DOHH2 (cell line): ENCODE data around the gene PIP4K2A.
"Not testable (repeated sequence)": the region's sequence is repeated elsewhere in the genome, so short reads cannot be mapped to it uniquely, and the experiment has no call there.

ENCODE experiments used
- H3F3A ChIP-seq: fragments of 200-600 bp; sonication (generic), shearing (Covaris generic); 2 replicates; pipeline ENCODE4 v1.6.0; 2016; ENCODE audit warnings: antibody characterized with exemption, mild to moderate bottlenecking; ENCODE audit not compliant: control insufficient read depth, insufficient read depth
- H3K27ac ChIP-seq: fragments of 200-600 bp; sonication (generic); 2 replicates; pipeline ENCODE4 v1.5.1; 2014; ENCODE audit warnings: low read depth, mild to moderate bottlenecking, low read length, moderate library complexity
- H3K27me3 ChIP-seq: fragments of 200-600 bp; sonication (generic); 2 replicates; pipeline ENCODE4 v1.6.1; 2014; ENCODE audit warnings: mild to moderate bottlenecking, low read length, mixed read lengths; ENCODE audit not compliant: control insufficient read depth
- H3K36me3 ChIP-seq: fragments of 200-600 bp; sonication (generic); 2 replicates; pipeline ENCODE4 v1.6.1; 2014; ENCODE audit warnings: mild to moderate bottlenecking, low read length, moderate library complexity, mixed read lengths; ENCODE audit not compliant: control insufficient read depth
- H3K4me1 ChIP-seq: fragments of 200-600 bp; sonication (generic); 2 replicates; pipeline ENCODE4 v1.6.1; 2014; ENCODE audit warnings: mild to moderate bottlenecking, low read length, mixed read lengths; ENCODE audit not compliant: control insufficient read depth
- H3K4me2 ChIP-seq: fragments of 200-600 bp; sonication (generic); 2 replicates; pipeline ENCODE4 v1.6.0; 2014; ENCODE audit warnings: mild to moderate bottlenecking, low read length, moderate library complexity
- H3K4me3 ChIP-seq: fragments of 200-600 bp; sonication (generic); 2 replicates; pipeline ENCODE4 v1.5.1; 2014; ENCODE audit warnings: mild to moderate bottlenecking, low read length, mixed read lengths
- H3K79me2 ChIP-seq: fragments of 200-600 bp; sonication (generic); 2 replicates; pipeline ENCODE4 v1.6.1; 2014; ENCODE audit warnings: mild to moderate bottlenecking, low read length, mixed read lengths; ENCODE audit not compliant: control insufficient read depth
- H3K9me2 ChIP-seq: fragments of 200-600 bp; sonication (generic); replicated peaks from 2 replicates; pipeline ENCODE4 v1.6.1; 2014; ENCODE audit warnings: mild to moderate bottlenecking, low read length, mixed read lengths; ENCODE audit not compliant: control insufficient read depth
- H3K9me3 ChIP-seq: fragments of 200-600 bp; sonication (generic); 2 replicates; pipeline ENCODE4 v1.6.1; 2014; ENCODE audit warnings: antibody characterized with exemption, low read length, mixed read lengths; ENCODE audit not compliant: control insufficient read depth, insufficient read depth
- H4K20me1 ChIP-seq: fragments of 200-600 bp; sonication (generic); 2 replicates; pipeline ENCODE4 v1.6.0; 2014; ENCODE audit warnings: low read depth, mild to moderate bottlenecking, antibody characterized with exemption, low read length, moderate library complexity; ENCODE audit not compliant: control insufficient read depth, insufficient read depth
- EZH2phosphoT487 ChIP-seq: fragments of 200-600 bp; sonication (generic); IDR thresholded peaks from 2 replicates; pipeline ENCODE4 v1.6.1; 2017; ENCODE audit warnings: borderline replicate concordance, mild to moderate bottlenecking, antibody characterized with exemption, low read length, moderate library complexity, mixed read lengths
- TF ChIP-seq, protein P1 (sequence below): fragments of 200-600 bp; sonication (generic); IDR thresholded peaks from one replicate; pipeline ENCODE4 v1.5.1; 2014; ENCODE audit warnings: antibody characterized with exemption, mild to moderate bottlenecking, low read depth, low read length; ENCODE audit not compliant: poor library complexity, severe bottlenecking

The PIP4K2A gene

DNA sequence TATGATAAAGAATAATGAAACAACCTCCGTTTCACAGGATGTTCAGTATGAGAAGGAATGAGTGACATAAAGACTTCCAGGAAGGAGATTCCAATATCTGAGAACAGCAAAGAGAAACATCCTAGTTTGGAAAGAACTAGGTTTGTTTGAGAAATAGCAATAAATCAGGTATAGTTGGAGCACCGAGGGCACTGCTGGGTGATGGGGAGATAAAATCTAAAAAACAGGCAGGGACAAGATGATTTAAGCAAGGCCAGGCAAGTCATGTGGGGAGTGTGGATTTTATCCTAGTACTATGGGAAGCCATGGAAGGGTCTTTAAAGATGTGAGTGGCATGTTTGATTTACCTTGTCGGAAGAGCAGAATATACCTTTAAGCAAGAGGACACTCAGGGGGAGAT is 199.4 kb downstream of the PIP4K2A start:
- no peaks in the 10 kb centered on the region for H4K20me1 ChIP-seq
- TF ChIP-seq, protein P1, sequence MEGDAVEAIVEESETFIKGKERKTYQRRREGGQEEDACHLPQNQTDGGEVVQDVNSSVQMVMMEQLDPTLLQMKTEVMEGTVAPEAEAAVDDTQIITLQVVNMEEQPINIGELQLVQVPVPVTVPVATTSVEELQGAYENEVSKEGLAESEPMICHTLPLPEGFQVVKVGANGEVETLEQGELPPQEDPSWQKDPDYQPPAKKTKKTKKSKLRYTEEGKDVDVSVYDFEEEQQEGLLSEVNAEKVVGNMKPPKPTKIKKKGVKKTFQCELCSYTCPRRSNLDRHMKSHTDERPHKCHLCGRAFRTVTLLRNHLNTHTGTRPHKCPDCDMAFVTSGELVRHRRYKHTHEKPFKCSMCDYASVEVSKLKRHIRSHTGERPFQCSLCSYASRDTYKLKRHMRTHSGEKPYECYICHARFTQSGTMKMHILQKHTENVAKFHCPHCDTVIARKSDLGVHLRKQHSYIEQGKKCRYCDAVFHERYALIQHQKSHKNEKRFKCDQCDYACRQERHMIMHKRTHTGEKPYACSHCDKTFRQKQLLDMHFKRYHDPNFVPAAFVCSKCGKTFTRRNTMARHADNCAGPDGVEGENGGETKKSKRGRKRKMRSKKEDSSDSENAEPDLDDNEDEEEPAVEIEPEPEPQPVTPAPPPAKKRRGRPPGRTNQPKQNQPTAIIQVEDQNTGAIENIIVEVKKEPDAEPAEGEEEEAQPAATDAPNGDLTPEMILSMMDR: no peak
- TF ChIP-seq EZH2phosphoT487: no peak
- no peak overlapping the region for H3K27ac ChIP-seq
- no peak overlapping the region for H3K4me3 ChIP-seq
- H3K27me3 ChIP-seq: 0 out of 2 replicates have a peak, but pooled peaks cover 4% of the 10 kb centered on the region
- H3K79me2 ChIP-seq: no peaks in the 10 kb centered on the region
- H3K9me3 ChIP-seq: no peaks in the 10 kb centered on the region
- no peak overlapping the region for H3K4me2 ChIP-seq
- no peaks in the 10 kb centered on the region for H3K4me1 ChIP-seq
- H3F3A ChIP-seq: no peaks in the 10 kb centered on the region
- H3K36me3 ChIP-seq: no peaks in the 10 kb centered on the region
- no peaks in the 10 kb centered on the region for H3K9me2 ChIP-seq

DNA sequence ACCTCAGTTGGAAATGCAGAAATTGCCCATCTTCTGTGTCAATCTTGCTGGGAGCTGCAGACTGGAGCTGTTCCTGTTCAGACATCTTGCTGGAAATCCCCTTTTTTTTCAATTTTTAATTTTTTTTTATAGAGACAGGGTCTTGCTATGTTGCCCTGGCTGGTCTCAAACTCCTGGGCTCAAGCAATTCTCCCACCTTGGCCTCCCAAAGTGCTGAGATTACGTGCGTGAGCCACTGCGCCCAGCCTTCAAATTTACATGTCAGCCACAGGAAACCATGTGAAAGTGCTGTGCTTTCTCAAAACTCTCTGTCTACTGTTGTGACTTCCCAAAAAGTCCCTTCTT is 200.0 kb downstream of the PIP4K2A start:
- not testable (repeated sequence) for H3F3A ChIP-seq, H3K36me3 ChIP-seq

DNA sequence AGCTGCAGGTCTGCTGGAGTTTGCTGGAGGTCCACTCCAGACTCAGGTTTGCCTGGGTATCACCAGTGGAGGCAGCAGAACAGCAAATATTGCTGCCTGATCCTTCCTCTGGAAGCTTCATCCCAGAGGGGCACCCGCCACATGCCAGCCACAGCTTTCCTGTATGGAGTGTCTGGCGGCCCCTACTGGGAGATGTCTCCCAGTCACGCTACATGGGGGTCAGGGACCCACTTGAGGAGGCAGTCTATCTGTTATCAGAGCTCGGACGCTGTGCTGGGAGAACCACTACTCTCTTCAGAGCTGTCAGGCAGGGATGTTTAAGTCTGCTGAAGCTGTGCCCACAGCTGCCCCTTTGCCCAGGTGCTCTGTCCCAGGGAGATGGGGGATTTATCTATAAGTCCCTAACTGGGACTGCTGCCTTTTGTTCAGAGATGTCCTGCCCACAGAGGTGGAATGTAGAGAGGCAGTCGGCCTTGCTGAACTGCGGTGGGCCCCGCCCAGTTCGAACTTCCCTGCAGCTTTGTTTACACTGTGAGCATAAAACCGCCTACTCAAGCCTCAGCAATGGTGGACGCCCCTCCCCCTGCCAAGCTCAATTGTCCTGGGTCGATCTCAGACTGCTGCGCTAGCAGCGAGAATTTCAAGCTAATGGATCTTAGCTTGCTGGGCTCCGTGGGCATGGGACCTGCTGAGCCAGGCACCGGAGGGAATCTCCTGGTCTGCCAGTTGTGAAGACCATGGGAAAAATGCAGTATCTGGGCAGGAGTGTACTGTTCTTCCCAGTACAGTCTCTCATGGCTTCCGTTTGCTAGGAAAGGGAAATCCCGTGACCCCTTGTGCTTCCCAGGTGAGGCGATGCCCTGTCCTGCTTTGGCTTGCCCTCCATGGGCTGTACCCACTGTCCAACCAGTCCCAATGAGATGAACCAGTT is 200.6 kb downstream of the PIP4K2A start:
- not testable (repeated sequence) for H3K36me3 ChIP-seq, H3K4me1 ChIP-seq, H4K20me1 ChIP-seq, H3K27me3 ChIP-seq, H3K9me3 ChIP-seq, H3K79me2 ChIP-seq, H3K9me2 ChIP-seq, H3K4me3 ChIP-seq, H3F3A ChIP-seq, H3K27ac ChIP-seq, H3K4me2 ChIP-seq

More for the DNA sequence above, 200.0 kb downstream of the PIP4K2A start:
- H4K20me1 ChIP-seq, H3K27ac ChIP-seq, H3K9me2 ChIP-seq, H3K27me3 ChIP-seq, H3K4me1 ChIP-seq, H3K4me3 ChIP-seq, H3K4me2 ChIP-seq, H3K9me3 ChIP-seq, H3K79me2 ChIP-seq: not testable (repeated sequence)

DNA sequence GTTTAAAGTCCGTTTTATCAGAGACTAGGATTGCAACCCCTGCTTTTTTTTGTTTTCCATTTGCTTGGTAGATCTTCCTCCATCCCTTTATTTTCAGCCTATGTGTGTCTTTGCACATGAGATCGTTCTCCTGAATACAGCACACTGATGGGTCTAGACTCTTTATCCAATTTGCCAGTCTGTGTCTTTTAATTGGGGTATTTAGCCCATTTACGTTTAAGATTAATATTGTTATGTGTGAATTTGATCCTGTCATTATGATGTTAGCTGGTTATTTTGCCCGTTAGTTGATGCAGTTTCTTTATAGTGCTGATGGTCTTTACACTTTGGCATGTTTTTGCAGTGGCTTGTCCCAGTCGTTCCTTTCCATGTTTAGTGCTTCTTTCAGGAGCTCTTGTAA is 202.4 kb downstream of the PIP4K2A start:
- H3F3A ChIP-seq, H3K36me3 ChIP-seq, H3K4me1 ChIP-seq, H3K4me3 ChIP-seq, H3K27me3 ChIP-seq, H3K9me3 ChIP-seq, H3K79me2 ChIP-seq, H4K20me1 ChIP-seq, H3K4me2 ChIP-seq, H3K9me2 ChIP-seq, H3K27ac ChIP-seq: not testable (repeated sequence)

DNA sequence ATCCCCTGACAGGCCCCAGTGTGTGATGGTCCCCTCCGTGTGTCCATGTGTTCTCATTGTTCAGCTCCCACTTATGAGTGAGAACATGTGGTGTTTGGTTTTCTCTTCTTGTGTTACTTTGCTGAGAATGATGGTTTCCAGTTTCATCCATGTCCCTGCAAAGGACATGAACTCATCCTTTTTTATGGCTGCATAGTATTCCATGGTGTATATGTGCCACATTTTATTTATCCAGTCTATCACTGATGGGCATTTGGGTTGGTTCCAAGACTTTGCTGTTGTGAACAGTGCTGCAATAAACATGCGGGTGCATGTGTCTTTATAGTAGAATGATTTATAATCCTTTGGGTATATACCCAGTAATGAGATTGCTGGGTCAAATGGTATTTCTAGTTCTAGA is 206.2 kb downstream of the PIP4K2A start:
- peaks cover 12% of the 10 kb centered on the region for H3K27me3 ChIP-seq
- not testable (repeated sequence) for H3K4me2 ChIP-seq, H3K27ac ChIP-seq, H3K9me3 ChIP-seq, H3F3A ChIP-seq, H4K20me1 ChIP-seq, H3K9me2 ChIP-seq, H3K4me3 ChIP-seq, H3K79me2 ChIP-seq, H3K36me3 ChIP-seq
- H3K4me1 ChIP-seq: peaks cover 16% of the 10 kb centered on the region
